Measurements from ENCODE around the gene CTDSP2. TPM values are rescaled to one million over a fixed set of nuclear protein-coding genes. Genes with fewer than 3 reads are reported as not detected.

CTDSP2 gene
- total and polyA plus RNA-seq, 10 of the 15 experiments (the other 5 are each of a cell fraction or from before 2014, with no cell fraction given): 17.3 to 98.2 (median 54.1) TPM

DNA sequence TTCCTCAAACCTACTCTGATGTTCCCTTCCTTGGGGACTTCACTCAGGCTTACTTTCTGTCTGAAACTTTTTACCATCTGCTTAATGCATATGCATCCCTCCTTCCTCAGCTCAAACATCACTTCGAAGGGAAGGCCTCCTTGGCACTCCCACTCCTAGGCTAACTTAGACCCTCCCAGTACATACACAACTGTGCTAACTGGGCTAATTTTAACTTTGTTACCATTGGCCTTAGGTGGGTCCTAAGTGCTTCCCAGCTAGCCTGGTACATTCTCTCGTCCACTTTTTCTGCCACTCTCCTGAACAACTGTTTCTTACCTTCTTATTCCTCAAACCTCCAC lies 70.3 kb downstream of the CTDSP2 start:
- no peaks in the 10 kb centered on the region for H4K20me1 ChIP-seq (ENCODE audit: control insufficient read depth, insufficient read depth)
- RAD21 ChIA-PET (ENCODE audit: unreplicated experiment): no interaction called here
- SMC1A ChIA-PET (ENCODE audit: uncharacterized antibody, unreplicated experiment): no interaction called here
- no peak overlapping the region for H3K27ac ChIP-seq (ENCODE audit: control insufficient read depth, insufficient read depth)
- no peak overlapping the region for H3K4me2 ChIP-seq (ENCODE audit: control insufficient read depth, insufficient read depth)
- POLR2A ChIA-PET: no interaction called here
- no TSS peak for BruUV-seq (replicated peaks)
- in situ Hi-C loops (cut with MboI) (no loop called here), intact Hi-C loops (cut with micrococcal nuclease; ENCODE audit: unreplicated experiment) (no loop called here)
- CTCF ChIA-PET: interaction anchor here (0.8 to 3.0 kb wide), 5 partner anchors 10 to 122 kb away, joined by 3 to 10 read pairs (median 4); no protein-coding TSS in a partner anchor
- peaks cover 3% of the 10 kb centered on the region for H3K4me1 ChIP-seq (ENCODE audit: control insufficient read depth, insufficient read depth, low read length)
- FAIRE-seq (no peak), DNase-seq (ENCODE audit: low read depth, low spot score) (no peak), ATAC-seq (no peak)
- H2AFZ ChIP-seq (ENCODE audit: control insufficient read depth, low read depth, low read length): no peak overlapping the region
- no peaks in the 10 kb centered on the region for H3K36me3 ChIP-seq (ENCODE audit: control insufficient read depth in 2 of 2, insufficient read depth in 2 of 2, low read length in 1 of 2)
- WGBS (ENCODE audit: insufficient coverage, insufficient replicate concordance, low lambda C conversion rate, missing lambda C conversion rate): 85% methylated on average over 2 of the region's 2 CpGs
- no peaks in the 10 kb centered on the region for H3K27me3 ChIP-seq (replicated peaks in 1 of 2; ENCODE audit: control insufficient read depth in 2 of 2, insufficient read depth in 2 of 2, low read length in 1 of 2)
- no peak overlapping the region for H3K4me3 ChIP-seq
- no peak overlapping the region for H3K9ac ChIP-seq (ENCODE audit: control insufficient read depth, insufficient read depth, low read length)
- no peaks in the 10 kb centered on the region for H3K79me2 ChIP-seq (ENCODE audit: control insufficient read depth, insufficient read depth, low read length)
- no peaks in the 10 kb centered on the region for H3K9me3 ChIP-seq (replicated peaks; ENCODE audit: control insufficient read depth, insufficient read depth, low read length)
- no peak for TF ChIP-seq ZNF622 (IDR thresholded peaks at IDR 0.05)
- TF ChIP-seq ESRRA (IDR thresholded peaks at IDR 0.05; ENCODE audit: low read length): no peak
- no peak for TF ChIP-seq YY1 (IDR thresholded peaks at IDR 0.05; ENCODE audit: low read depth, low read length)
- no peak for TF ChIP-seq SP1 (IDR thresholded peaks at IDR 0.05; ENCODE audit: low read depth, low read length)
- no peak for TF ChIP-seq ZBTB40 (IDR thresholded peaks at IDR 0.05; ENCODE audit: borderline replicate concordance)
- no peak for TF ChIP-seq RAD21 (IDR thresholded peaks at IDR 0.05; ENCODE audit: insufficient read depth, low read depth, low read length)
- TF ChIP-seq SREBF2 (IDR thresholded peaks at IDR 0.05; ENCODE audit: low read length): no peak
- TF ChIP-seq ELK1 (IDR thresholded peaks at IDR 0.05; ENCODE audit: low read depth, low read length): no peak
- no peak for TF ChIP-seq HDAC6 (IDR thresholded peaks at IDR 0.05; ENCODE audit: unreplicated experiment)
- TF ChIP-seq MTA2 (IDR thresholded peaks at IDR 0.05; ENCODE audit: low read depth): no peak
- TF ChIP-seq ZBTB11 (CRISPR knock-in tag; IDR thresholded peaks at IDR 0.05): no peak
- no peak for TF ChIP-seq CREM (IDR thresholded peaks at IDR 0.05; ENCODE audit: low read depth)
- TF ChIP-seq ASH2L (IDR thresholded peaks at IDR 0.05; ENCODE audit: borderline replicate concordance, low read depth): no peak
- TF ChIP-seq, protein P1, sequence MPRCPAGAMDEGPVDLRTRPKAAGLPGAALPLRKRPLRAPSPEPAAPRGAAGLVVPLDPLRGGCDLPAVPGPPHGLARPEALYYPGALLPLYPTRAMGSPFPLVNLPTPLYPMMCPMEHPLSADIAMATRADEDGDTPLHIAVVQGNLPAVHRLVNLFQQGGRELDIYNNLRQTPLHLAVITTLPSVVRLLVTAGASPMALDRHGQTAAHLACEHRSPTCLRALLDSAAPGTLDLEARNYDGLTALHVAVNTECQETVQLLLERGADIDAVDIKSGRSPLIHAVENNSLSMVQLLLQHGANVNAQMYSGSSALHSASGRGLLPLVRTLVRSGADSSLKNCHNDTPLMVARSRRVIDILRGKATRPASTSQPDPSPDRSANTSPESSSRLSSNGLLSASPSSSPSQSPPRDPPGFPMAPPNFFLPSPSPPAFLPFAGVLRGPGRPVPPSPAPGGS (IDR thresholded peaks at IDR 0.05; ENCODE audit: borderline replicate concordance, insufficient read depth, low read depth, low read length, poor library complexity, severe bottlenecking): no peak
